G401.6 (cell line): ENCODE results near the gene SND1.

ENCODE experiments used
- FAIRE-seq: peaks from 2 replicates; lab custom pipeline; 2012; peaks lifted over from hg19 to GRCh38; lab: Jason Lieb, UNC

Gene SND1

GRCh38 chr7:127872122-127872521, 220.1 kb downstream of the SND1 start:
- no peak for FAIRE-seq

- no peak for FAIRE-seq
Measured at GRCh38 chr7:127873151-127873550, 221.2 kb downstream of the SND1 start.

GRCh38 chr7:127873715-127874636, 222.0 kb downstream of the SND1 start:
- FAIRE-seq = no peak

- FAIRE-seq = no peak
Measured at GRCh38 chr7:127874951-127875608, 223.1 kb downstream of the SND1 start.

- FAIRE-seq = no peak
Measured at GRCh38 chr7:127876393-127876792, 224.4 kb downstream of the SND1 start.

GRCh38 chr7:127877951-127878350, 226.0 kb downstream of the SND1 start:
- FAIRE-seq = no peak

- no peak for FAIRE-seq
Measured at GRCh38 chr7:127878791-127879190, 226.8 kb downstream of the SND1 start.

GRCh38 chr7:127879436-127879835, 227.4 kb downstream of the SND1 start:
- no peak for FAIRE-seq

- FAIRE-seq = no peak
Measured at GRCh38 chr7:127879942-127880341, 227.9 kb downstream of the SND1 start.

- no peak for FAIRE-seq
Measured at GRCh38 chr7:127880454-127880853, 228.5 kb downstream of the SND1 start.

- no peak for FAIRE-seq
Measured at GRCh38 chr7:127881564-127881963, 229.6 kb downstream of the SND1 start.

GRCh38 chr7:127882313-127882920, 230.4 kb downstream of the SND1 start:
- no peak for FAIRE-seq

GRCh38 chr7:127884066-127884559, 232.1 kb downstream of the SND1 start:
- no peak for FAIRE-seq

GRCh38 chr7:127885222-127885772, 233.3 kb downstream of the SND1 start:
- no peak for FAIRE-seq

- FAIRE-seq = no peak
Measured at GRCh38 chr7:127885843-127886242, 233.8 kb downstream of the SND1 start.

GRCh38 chr7:127886248-127886647, 234.3 kb downstream of the SND1 start:
- FAIRE-seq = no peak

GRCh38 chr7:127887096-127887495, 235.1 kb downstream of the SND1 start:
- no peak for FAIRE-seq

GRCh38 chr7:127887631-127888030, 235.6 kb downstream of the SND1 start:
- FAIRE-seq = no peak

GRCh38 chr7:127888411-127888810, 236.4 kb downstream of the SND1 start:
- FAIRE-seq = no peak

GRCh38 chr7:127888825-127889224, 236.8 kb downstream of the SND1 start:
- FAIRE-seq = no peak

- no peak for FAIRE-seq
Measured at GRCh38 chr7:127889677-127890076, 237.7 kb downstream of the SND1 start.

GRCh38 chr7:127890726-127891125, 238.7 kb downstream of the SND1 start:
- FAIRE-seq = no peak

GRCh38 chr7:127891144-127891543, 239.2 kb downstream of the SND1 start:
- no peak for FAIRE-seq
